K562 (cell line): ENCODE results near the gene ZNF8. TPM values are rescaled to one million over a fixed set of nuclear protein-coding genes. Genes with fewer than 3 reads are reported as not detected.

Experiments
- BRD4 ChIP-seq: fragments of 200-600 bp; sonication (generic); IDR thresholded peaks from 2 replicates; pipeline ENCODE4 v1.6.1; 2017; ENCODE audit warnings: inconsistent platforms
- CBX3 ChIP-seq, 2 experiments: IDR thresholded peaks; 1 replicate in 1 of 2; 2 replicates in 1 of 2; pipeline ENCODE4 v1.6.1; 2012; ENCODE audit warnings: inconsistent platforms in 2 of 2, low read length in 2 of 2, borderline replicate concordance in 1 of 2, control low read depth in 1 of 2
- CTBP1 ChIP-seq: fragments of 450-650 bp; IDR thresholded peaks from 2 replicates; pipeline ENCODE4 v1.6.1; 2016; ENCODE audit warnings: borderline replicate concordance
- EWSR1 ChIP-seq: fragments of 450-650 bp; IDR thresholded peaks from 2 replicates; pipeline ENCODE4 v1.6.1; 2018; ENCODE audit warnings: borderline replicate concordance, mild to moderate bottlenecking, low read depth, moderate library complexity; ENCODE audit not compliant: partially characterized antibody
- GATAD2B ChIP-seq: fragments of 450-650 bp; IDR thresholded peaks from 2 replicates; pipeline ENCODE4 v1.6.1; 2017; ENCODE audit warnings: mild to moderate bottlenecking, borderline replicate concordance
- HNRNPLL ChIP-seq: fragments of 200-400 bp; formaldehyde crosslinking; IDR thresholded peaks from 2 replicates; pipeline ENCODE4 v1.6.1; 2017; ENCODE audit warnings: low read length, low read depth, mild to moderate bottlenecking; ENCODE audit not compliant: poor library complexity, severe bottlenecking
- MEIS2 ChIP-seq: fragments of 450-650 bp; IDR thresholded peaks from 2 replicates; pipeline ENCODE4 v1.6.1; 2014; ENCODE audit warnings: mild to moderate bottlenecking; ENCODE audit not compliant: partially characterized antibody
- MYBL2 ChIP-seq, 2 experiments: fragments of 450-650 bp in 1 of 2; sonication (generic) in 1 of 2; formaldehyde crosslinking in 1 of 2; IDR thresholded peaks; 2 replicates each; pipeline versions ENCODE4 v1.6.1 to v1.8.1; 2017 to 2022; ENCODE audit warnings: borderline replicate concordance in 1 of 2, inconsistent platforms in 1 of 2, low read depth in 1 of 2, mild to moderate bottlenecking in 1 of 2, missing genetic modification reagents in 1 of 2, moderate library complexity in 1 of 2
- NCOA1 ChIP-seq: fragments of 450-650 bp; IDR thresholded peaks from 2 replicates; pipeline ENCODE4 v1.6.1; 2016; ENCODE audit warnings: low read depth
- NR1H2 ChIP-seq: sonication (generic); formaldehyde crosslinking; IDR thresholded peaks from 2 replicates; pipeline ENCODE4 v1.4.0; 2020; ENCODE audit warnings: mild to moderate bottlenecking, missing genetic modification reagents
- RHOXF2B ChIP-seq: fragments of 250-450 bp; sonication (Bioruptor Pico); conservative IDR thresholded peaks from 2 replicates; pipeline ENCODE4 v1.5.1; 2021
- SMARCB1 ChIP-seq: IDR thresholded peaks from 2 replicates; pipeline ENCODE4 v1.6.1; 2011; ENCODE audit warnings: improper control_type of control experiment, low read depth; ENCODE audit not compliant: insufficient read length
- SOX6 ChIP-seq: fragments of 450-650 bp; IDR thresholded peaks from 2 replicates; pipeline ENCODE4 v1.6.1; 2014; ENCODE audit warnings: mild to moderate bottlenecking
- SRSF3 ChIP-seq: fragments of 200-400 bp; formaldehyde crosslinking; IDR thresholded peaks from 2 replicates; pipeline ENCODE4 v1.6.1; 2016; ENCODE audit warnings: mild to moderate bottlenecking, low read length, moderate library complexity; ENCODE audit not compliant: insufficient read depth
- XRCC5 ChIP-seq: fragments of 200-400 bp; formaldehyde crosslinking; IDR thresholded peaks from 2 replicates; pipeline ENCODE4 v1.6.1; 2017; ENCODE audit warnings: low read depth, mild to moderate bottlenecking, low read length
- ZBED1 ChIP-seq: IDR thresholded peaks from 2 replicates; pipeline ENCODE4 v1.6.1; 2014
- ZNF445 ChIP-seq: fragments of 250-450 bp; sonication (Bioruptor Pico); IDR thresholded peaks from 2 replicates; pipeline ENCODE4 v1.4.0; 2020; ENCODE audit warnings: low read depth, mild to moderate bottlenecking, moderate library complexity
- ZSCAN32 ChIP-seq: fragments of 450-650 bp; formaldehyde crosslinking; IDR thresholded peaks from 2 replicates; pipeline ENCODE4 v1.4.0; 2020; ENCODE audit warnings: mild to moderate bottlenecking, moderate library complexity
- polyA plus RNA-seq, 8 experiments: library from polyadenylated mRNA; depleted of rRNA in 4 of 8; stranded (reverse) in 5 of 8; unstranded in 3 of 8; fragments of >200 nt; fragmentation: Nextera tagmentation in 2 of 8; fragmentation: Illumina TruSeq in 1 of 8; extraction: Ambion mirVana in 2 of 8; extraction: Trizol in 1 of 8; gene quantifications; 2 replicates each; pipeline versions ENCODE4 v1.2.1 to v1.2.3, GENCODE V29; 2011 to 2014; ENCODE audit warnings: inconsistent platforms in 1 of 8, missing spikeins in 1 of 8
- total RNA-seq, 7 experiments: library from RNA; depleted of rRNA in 6 of 7; stranded (reverse); fragments of >200 nt in 6 of 7; fragmentation: Illumina TruSeq in 2 of 7; extraction: Trizol in 2 of 7; gene quantifications; 2 replicates each; pipeline versions ENCODE4 v1.2.1 to v1.2.3, GENCODE V29; 2011 to 2021; ENCODE audit warnings: low replicate concordance in 1 of 7
- TF ChIP-seq, protein P1 (sequence below): fragments of 250-450 bp; sonication (Bioruptor Pico); IDR thresholded peaks from 2 replicates; pipeline ENCODE4 v1.5.0; 2021; ENCODE audit warnings: mild to moderate bottlenecking, borderline replicate concordance
- TF ChIP-seq, protein P2 (sequence below): fragments of 250-450 bp; sonication (Bioruptor Pico); IDR thresholded peaks from 2 replicates; pipeline ENCODE4 v1.4.0; 2020

The ZNF8 gene
- total and polyA plus RNA-seq, 9 of the 15 experiments (the other 6 are each of a cell fraction or from before 2014, with no cell fraction given): 0.71 to 7.7 (median 4.7) TPM

DNA sequence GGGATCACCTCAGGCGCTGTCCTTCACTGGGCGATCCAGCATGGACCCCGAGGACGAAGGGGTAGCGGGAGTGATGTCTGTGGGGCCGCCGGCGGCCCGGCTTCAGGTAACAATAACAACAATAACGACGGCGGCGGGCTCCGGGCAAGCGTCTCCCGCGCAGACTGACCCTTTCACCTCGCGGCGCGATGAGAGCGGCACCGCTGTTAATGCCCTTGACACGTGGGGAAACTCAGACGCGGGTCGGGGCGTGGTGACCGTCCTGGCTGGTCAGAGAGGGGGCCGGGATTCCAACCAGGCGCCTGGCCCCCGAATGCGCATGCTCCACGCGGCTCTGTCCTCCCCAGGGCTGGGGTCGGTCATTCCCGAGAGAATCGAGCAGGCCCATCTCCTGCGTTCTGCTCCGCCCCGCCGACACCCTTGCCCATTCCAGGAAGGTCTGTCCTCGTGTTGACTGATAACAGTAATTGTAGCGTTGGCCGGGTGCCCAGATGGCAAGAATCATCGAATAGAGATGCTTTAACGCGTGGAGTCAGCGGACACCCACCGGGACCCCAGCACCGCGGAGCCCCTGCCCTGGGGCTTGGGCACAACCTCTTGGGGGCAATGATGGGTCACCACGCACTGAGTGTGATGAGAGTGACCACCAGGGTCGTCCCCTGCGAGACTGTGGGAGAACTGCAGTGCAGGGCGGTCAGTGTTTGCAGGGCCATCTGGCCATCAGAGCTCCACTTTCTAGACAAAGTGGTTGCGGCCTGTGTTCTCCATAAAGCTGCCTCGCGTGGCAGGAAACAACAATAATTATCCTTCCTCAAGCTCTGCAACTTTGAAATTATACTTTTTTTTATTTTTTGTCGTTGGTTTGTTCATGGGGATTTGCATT lies 528 bp downstream of the ZNF8 start (continued):
- no peak for TF ChIP-seq SOX6
- TF ChIP-seq, protein P1, sequence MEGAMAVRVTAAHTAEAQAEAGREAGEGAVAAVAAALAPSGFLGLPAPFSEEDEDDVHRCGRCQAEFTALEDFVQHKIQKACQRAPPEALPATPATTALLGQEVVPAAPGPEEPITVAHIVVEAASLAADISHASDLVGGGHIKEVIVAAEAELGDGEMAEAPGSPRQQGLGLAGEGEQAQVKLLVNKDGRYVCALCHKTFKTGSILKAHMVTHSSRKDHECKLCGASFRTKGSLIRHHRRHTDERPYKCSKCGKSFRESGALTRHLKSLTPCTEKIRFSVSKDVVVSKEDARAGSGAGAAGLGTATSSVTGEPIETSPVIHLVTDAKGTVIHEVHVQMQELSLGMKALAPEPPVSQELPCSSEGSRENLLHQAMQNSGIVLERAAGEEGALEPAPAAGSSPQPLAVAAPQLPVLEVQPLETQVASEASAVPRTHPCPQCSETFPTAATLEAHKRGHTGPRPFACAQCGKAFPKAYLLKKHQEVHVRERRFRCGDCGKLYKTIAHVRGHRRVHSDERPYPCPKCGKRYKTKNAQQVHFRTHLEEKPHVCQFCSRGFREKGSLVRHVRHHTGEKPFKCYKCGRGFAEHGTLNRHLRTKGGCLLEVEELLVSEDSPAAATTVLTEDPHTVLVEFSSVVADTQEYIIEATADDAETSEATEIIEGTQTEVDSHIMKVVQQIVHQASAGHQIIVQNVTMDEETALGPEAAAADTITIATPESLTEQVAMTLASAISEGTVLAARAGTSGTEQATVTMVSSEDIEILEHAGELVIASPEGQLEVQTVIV (CRISPR knock-in tag): no peak
- TF ChIP-seq ZSCAN32 (CRISPR knock-in tag): no peak
- no peak for TF ChIP-seq SRSF3
- TF ChIP-seq EWSR1: no peak
- TF ChIP-seq SMARCB1: no peak
- TF ChIP-seq MEIS2: peak; percentile 64
- TF ChIP-seq RHOXF2B (CRISPR knock-in tag): no peak
- no peak for TF ChIP-seq CBX3 (IDR thresholded peaks at IDR 0.05; ENCODE audit: borderline replicate concordance in 1 of 2, low read length in 2 of 2)
- no peak for TF ChIP-seq HNRNPLL
- TF ChIP-seq CTBP1: peak; percentile 21; the same call in 1 of the 2 replicates
- TF ChIP-seq, protein P2, sequence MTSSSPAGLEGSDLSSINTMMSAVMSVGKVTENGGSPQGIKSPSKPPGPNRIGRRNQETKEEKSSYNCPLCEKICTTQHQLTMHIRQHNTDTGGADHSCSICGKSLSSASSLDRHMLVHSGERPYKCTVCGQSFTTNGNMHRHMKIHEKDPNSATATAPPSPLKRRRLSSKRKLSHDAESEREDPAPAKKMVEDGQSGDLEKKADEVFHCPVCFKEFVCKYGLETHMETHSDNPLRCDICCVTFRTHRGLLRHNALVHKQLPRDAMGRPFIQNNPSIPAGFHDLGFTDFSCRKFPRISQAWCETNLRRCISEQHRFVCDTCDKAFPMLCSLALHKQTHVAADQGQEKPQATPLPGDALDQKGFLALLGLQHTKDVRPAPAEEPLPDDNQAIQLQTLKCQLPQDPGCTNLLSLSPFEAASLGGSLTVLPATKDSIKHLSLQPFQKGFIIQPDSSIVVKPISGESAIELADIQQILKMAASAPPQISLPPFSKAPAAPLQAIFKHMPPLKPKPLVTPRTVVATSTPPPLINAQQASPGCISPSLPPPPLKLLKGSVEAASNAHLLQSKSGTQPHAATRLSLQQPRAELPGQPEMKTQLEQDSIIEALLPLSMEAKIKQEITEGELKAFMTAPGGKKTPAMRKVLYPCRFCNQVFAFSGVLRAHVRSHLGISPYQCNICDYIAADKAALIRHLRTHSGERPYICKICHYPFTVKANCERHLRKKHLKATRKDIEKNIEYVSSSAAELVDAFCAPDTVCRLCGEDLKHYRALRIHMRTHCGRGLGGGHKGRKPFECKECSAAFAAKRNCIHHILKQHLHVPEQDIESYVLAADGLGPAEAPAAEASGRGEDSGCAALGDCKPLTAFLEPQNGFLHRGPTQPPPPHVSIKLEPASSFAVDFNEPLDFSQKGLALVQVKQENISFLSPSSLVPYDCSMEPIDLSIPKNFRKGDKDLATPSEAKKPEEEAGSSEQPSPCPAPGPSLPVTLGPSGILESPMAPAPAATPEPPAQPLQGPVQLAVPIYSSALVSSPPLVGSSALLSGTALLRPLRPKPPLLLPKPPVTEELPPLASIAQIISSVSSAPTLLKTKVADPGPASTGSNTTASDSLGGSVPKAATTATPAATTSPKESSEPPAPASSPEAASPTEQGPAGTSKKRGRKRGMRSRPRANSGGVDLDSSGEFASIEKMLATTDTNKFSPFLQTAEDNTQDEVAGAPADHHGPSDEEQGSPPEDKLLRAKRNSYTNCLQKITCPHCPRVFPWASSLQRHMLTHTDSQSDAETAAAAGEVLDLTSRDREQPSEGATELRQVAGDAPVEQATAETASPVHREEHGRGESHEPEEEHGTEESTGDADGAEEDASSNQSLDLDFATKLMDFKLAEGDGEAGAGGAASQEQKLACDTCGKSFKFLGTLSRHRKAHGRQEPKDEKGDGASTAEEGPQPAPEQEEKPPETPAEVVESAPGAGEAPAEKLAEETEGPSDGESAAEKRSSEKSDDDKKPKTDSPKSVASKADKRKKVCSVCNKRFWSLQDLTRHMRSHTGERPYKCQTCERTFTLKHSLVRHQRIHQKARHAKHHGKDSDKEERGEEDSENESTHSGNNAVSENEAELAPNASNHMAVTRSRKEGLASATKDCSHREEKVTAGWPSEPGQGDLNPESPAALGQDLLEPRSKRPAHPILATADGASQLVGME (CRISPR knock-in tag): no peak
- TF ChIP-seq ZNF445 (CRISPR knock-in tag): no peak
- no peak for TF ChIP-seq XRCC5
- 0 out of 2 replicates have a peak, but pooled peaks have one; percentile 49 for TF ChIP-seq NR1H2 (CRISPR knock-in tag)
- no peak; the same call in 1 of the 2 replicates for TF ChIP-seq ZBED1
- TF ChIP-seq MYBL2 (IDR thresholded peaks at IDR 0.05; ENCODE audit: low read depth): no peak
- TF ChIP-seq MYBL2 (CRISPR knock-in tag; IDR thresholded peaks at IDR 0.05; ENCODE audit: borderline replicate concordance): no peak
- no peak for TF ChIP-seq BRD4
- no peak for TF ChIP-seq NCOA1
- no peak; the same call in 1 of the 2 replicates for TF ChIP-seq GATAD2B
